Measurements from ENCODE around the gene RABGAP1.

The RABGAP1 gene

GRCh38 chr9:123115146-123115913, 174.5 kb downstream of the RABGAP1 start:
- no peak for DNase-seq

- no peak for DNase-seq
These were observed 175.2 kb downstream of the RABGAP1 start for GRCh38 chr9:123116036-123116435.

- DNase-seq, result no peak
These were observed 178.7 kb downstream of the RABGAP1 start for GRCh38 chr9:123119566-123119965.

- DNase-seq, result no peak
These were observed 179.3 kb downstream of the RABGAP1 start for GRCh38 chr9:123120131-123120530.

GRCh38 chr9:123120953-123121352, 180.1 kb downstream of the RABGAP1 start:
- no peak for DNase-seq

- DNase-seq, result no peak
These were observed 180.6 kb downstream of the RABGAP1 start for GRCh38 chr9:123121457-123121856.

- DNase-seq, result no peak
These were observed 186.8 kb downstream of the RABGAP1 start for GRCh38 chr9:123127512-123128075.

GRCh38 chr9:123128591-123128990, 187.8 kb downstream of the RABGAP1 start:
- no peak for DNase-seq

GRCh38 chr9:123129423-123129822, 188.6 kb downstream of the RABGAP1 start:
- DNase-seq, result peak; percentile 8

- no peak for DNase-seq
These were observed 190.4 kb downstream of the RABGAP1 start for GRCh38 chr9:123131258-123131657.

GRCh38 chr9:123131993-123132392, 191.2 kb downstream of the RABGAP1 start:
- no peak for DNase-seq

GRCh38 chr9:123132696-123133095, 191.9 kb downstream of the RABGAP1 start:
- DNase-seq, result no peak

- no peak for DNase-seq
These were observed 194.6 kb downstream of the RABGAP1 start for GRCh38 chr9:123135430-123135829.

GRCh38 chr9:123138163-123138562, 197.3 kb downstream of the RABGAP1 start:
- DNase-seq, result no peak

- DNase-seq, result no peak
These were observed 208.2 kb downstream of the RABGAP1 start for GRCh38 chr9:123149067-123149466.

GRCh38 chr9:123150708-123151503, 210.1 kb downstream of the RABGAP1 start:
- no peak for DNase-seq
